HEK293T (cell line): ENCODE results near the gene NEMP2.

Experiments
- CTCF ChIA-PET: fragments of 350-600 bp; formaldehyde crosslinking; extraction: SDS; loops from one replicate; lab custom pipeline; 2021; ENCODE audit warnings: antibody characterized with exemption, inconsistent platforms; lab: Yijun Ruan, JAX
- POLR2A ChIA-PET: fragments of 350-600 bp; formaldehyde crosslinking; extraction: SDS; loops from one replicate; lab custom pipeline; 2020; ENCODE audit warnings: antibody characterized with exemption, inconsistent platforms; lab: Yijun Ruan, JAX
- DNase-seq: peaks from one replicate; pipeline ENCODE4 v3.0.0; 2012; ENCODE audit warnings: mixed read lengths; ENCODE audit errors: extremely low spot score
- ARNT ChIP-seq: fragments of 450-650 bp; IDR thresholded peaks from 2 replicates; pipeline ENCODE4 v1.6.1; 2017; ENCODE audit warnings: mild to moderate bottlenecking
- BHLHE40 ChIP-seq: fragments of 450-650 bp; IDR thresholded peaks from 2 replicates; pipeline ENCODE4 v1.6.1; 2016; ENCODE audit warnings: mild to moderate bottlenecking, moderate library complexity, borderline replicate concordance
- CTBP1 ChIP-seq: fragments of 450-650 bp; IDR thresholded peaks from 2 replicates; pipeline ENCODE4 v1.6.1; 2016; ENCODE audit warnings: borderline replicate concordance
- ELF4 ChIP-seq: fragments of 450-650 bp; IDR thresholded peaks from 2 replicates; pipeline ENCODE4 v1.6.1; 2017; ENCODE audit warnings: antibody characterized with exemption
- FOXA1 ChIP-seq: fragments of 450-650 bp; IDR thresholded peaks from 2 replicates; pipeline ENCODE4 v1.6.1; 2016; ENCODE audit warnings: mild to moderate bottlenecking
- FOXK2 ChIP-seq: fragments of 450-650 bp; IDR thresholded peaks from 2 replicates; pipeline ENCODE4 v1.6.1; 2016; ENCODE audit warnings: mild to moderate bottlenecking
- FOXM1 ChIP-seq: fragments of 450-650 bp; IDR thresholded peaks from 2 replicates; pipeline ENCODE4 v1.6.1; 2017; ENCODE audit warnings: mild to moderate bottlenecking, borderline replicate concordance
- HDGF ChIP-seq: fragments of 450-650 bp; IDR thresholded peaks from 2 replicates; pipeline ENCODE4 v1.6.1; 2017; ENCODE audit warnings: antibody characterized with exemption, borderline replicate concordance
- L3MBTL2 ChIP-seq: fragments of 450-650 bp; conservative IDR thresholded peaks from 2 replicates; pipeline ENCODE4 v1.6.1; 2016; ENCODE audit warnings: mild to moderate bottlenecking
- LEF1 ChIP-seq: fragments of 450-650 bp; IDR thresholded peaks from 2 replicates; pipeline ENCODE4 v1.6.1; 2017; ENCODE audit warnings: mild to moderate bottlenecking, borderline replicate concordance
- NFRKB ChIP-seq: fragments of 450-650 bp; IDR thresholded peaks from 2 replicates; pipeline ENCODE4 v1.6.1; 2016; ENCODE audit warnings: mild to moderate bottlenecking, moderate library complexity
- PKNOX1 ChIP-seq: fragments of 450-650 bp; IDR thresholded peaks from 2 replicates; pipeline ENCODE4 v1.6.1; 2016
- SP1 ChIP-seq: fragments of 450-650 bp; IDR thresholded peaks from 2 replicates; pipeline ENCODE4 v1.6.1; 2017
- SUZ12 ChIP-seq: fragments of 450-650 bp; IDR thresholded peaks from 2 replicates; pipeline ENCODE4 v1.6.1; 2016; ENCODE audit warnings: mild to moderate bottlenecking
- TARDBP ChIP-seq: fragments of 450-650 bp; IDR thresholded peaks from 2 replicates; pipeline ENCODE4 v1.6.1; 2016
- ZNF384 ChIP-seq: fragments of 450-650 bp; IDR thresholded peaks from 2 replicates; pipeline ENCODE4 v1.6.1; 2016

Gene NEMP2

GRCh38 chr2:190504912-190505311, 29.6 kb downstream of the NEMP2 start:
- TF ChIP-seq ELF4 (no peak), NFRKB (no peak), FOXA1 (no peak), SP1 (no peak), PKNOX1 (no peak), BHLHE40 (no peak), LEF1 (no peak), SUZ12 (no peak), ARNT (no peak), FOXK2 (no peak), ZNF384 (no peak), HDGF (no peak), TARDBP (no peak)
- CTCF ChIA-PET: no interaction called here
- no peak for DNase-seq
- POLR2A ChIA-PET: no interaction called here

GRCh38 chr2:190503088-190503487, 31.4 kb downstream of the NEMP2 start:
- TF ChIP-seq LEF1: no peak
- no peak for TF ChIP-seq FOXA1
- no peak for TF ChIP-seq SP1
- TF ChIP-seq CTBP1: no peak
- TF ChIP-seq HDGF: no peak
- no peak for TF ChIP-seq PKNOX1
- TF ChIP-seq ARNT: no peak
- TF ChIP-seq BHLHE40: no peak
- TF ChIP-seq ELF4: no peak
- TF ChIP-seq FOXK2: no peak
- no peak for TF ChIP-seq ZNF384
- no peak for TF ChIP-seq L3MBTL2
- TF ChIP-seq SUZ12: no peak
- no peak for TF ChIP-seq TARDBP
- no peak for TF ChIP-seq FOXM1
- TF ChIP-seq NFRKB: no peak
- no peak for DNase-seq
- CTCF ChIA-PET: no interaction called here
- POLR2A ChIA-PET: no interaction called here

GRCh38 chr2:190501702-190502407, 32.7 kb downstream of the NEMP2 start:
- TF ChIP-seq LEF1: no peak
- TF ChIP-seq NFRKB: no peak
- no peak for TF ChIP-seq SUZ12
- no peak for TF ChIP-seq ELF4
- TF ChIP-seq L3MBTL2: no peak
- TF ChIP-seq SP1: no peak
- TF ChIP-seq FOXK2: no peak
- no peak for TF ChIP-seq BHLHE40
- TF ChIP-seq PKNOX1: no peak
- TF ChIP-seq HDGF: no peak
- no peak for TF ChIP-seq ZNF384
- TF ChIP-seq CTBP1: no peak
- TF ChIP-seq FOXA1: no peak
- no peak for TF ChIP-seq TARDBP
- no peak for TF ChIP-seq ARNT
- TF ChIP-seq FOXM1: no peak
- POLR2A ChIA-PET: no interaction called here
- CTCF ChIA-PET: no interaction called here
- no peak for DNase-seq

- TF ChIP-seq SP1 (no peak), ARNT (no peak), NFRKB (no peak), FOXK2 (no peak), PKNOX1 (no peak), TARDBP (no peak), HDGF (no peak), FOXM1 (no peak), ELF4 (no peak), CTBP1 (no peak)
- ChIA-PET CTCF (no interaction called here), POLR2A (no interaction called here)
Measured at GRCh38 chr2:190501231-190501630, 33.3 kb downstream of the NEMP2 start.

GRCh38 chr2:190500054-190500502, 34.4 kb downstream of the NEMP2 start:
- no peak for DNase-seq
- no peak for TF ChIP-seq SUZ12
- CTCF ChIA-PET: no interaction called here
- POLR2A ChIA-PET: no interaction called here

More at GRCh38 chr2:190501231-190501630, 33.3 kb downstream of the NEMP2 start:
- no peak for DNase-seq

GRCh38 chr2:190499273-190499672, 35.2 kb downstream of the NEMP2 start:
- DNase-seq: no peak
- ChIA-PET CTCF (no interaction called here), POLR2A (no interaction called here)
- TF ChIP-seq CTBP1 (no peak), ARNT (no peak), L3MBTL2 (no peak), FOXM1 (no peak), ELF4 (no peak), FOXA1 (no peak), SP1 (no peak), PKNOX1 (no peak), HDGF (no peak), LEF1 (no peak), BHLHE40 (no peak), TARDBP (no peak), FOXK2 (no peak), ZNF384 (no peak), NFRKB (no peak), SUZ12 (no peak)
